Measurements from ENCODE around the gene TSFM. TPM values are rescaled to one million over a fixed set of nuclear protein-coding genes. Genes with fewer than 3 reads are reported as not detected.
A peak's percentile ranks its signal among the peaks of the same experiment; 100 is the strongest.

Gene TSFM
- total and polyA plus RNA-seq, 2 of the 13 experiments (the other 11 are each of a cell fraction or from before 2014, with no cell fraction given) = 29.8 to 68.3 TPM

- TF ChIP-seq ATF7-NPFF (CRISPR knock-in tag; IDR thresholded peaks at IDR 0.05; ENCODE audit: low read depth) (no peak), ZNF747 (CRISPR knock-in tag; IDR thresholded peaks at IDR 0.05; ENCODE audit: borderline replicate concordance) (no peak), FOXJ3 (CRISPR knock-in tag; IDR thresholded peaks at IDR 0.05; ENCODE audit: borderline replicate concordance) (no peak), ZSCAN5A (CRISPR knock-in tag; IDR thresholded peaks at IDR 0.05; ENCODE audit: borderline replicate concordance) (no peak), MIXL1 (CRISPR knock-in tag; IDR thresholded peaks at IDR 0.05) (no peak), ZNF879 (CRISPR knock-in tag; IDR thresholded peaks at IDR 0.05) (0 out of 2 replicates have a peak, but pooled peaks have one; percentile 19), ELF4 (CRISPR knock-in tag; IDR thresholded peaks at IDR 0.05; ENCODE audit: borderline replicate concordance) (no peak), STAG1 (CRISPR knock-in tag; IDR thresholded peaks at IDR 0.05) (no peak), ZNF589 (CRISPR knock-in tag; conservative IDR thresholded peaks at IDR 0.05) (no peak), PCBP2 (optimal IDR thresholded peaks at IDR 0.05; ENCODE audit: low read depth, low read length, poor library complexity, severe bottlenecking) (no peak), LRRFIP1 (CRISPR knock-in tag; conservative IDR thresholded peaks at IDR 0.05) (no peak), ZBTB42 (CRISPR knock-in tag; IDR thresholded peaks at IDR 0.05) (no peak), DMTF1 (CRISPR knock-in tag; IDR thresholded peaks at IDR 0.05) (no peak), ZBED4 (CRISPR knock-in tag; IDR thresholded peaks at IDR 0.05; ENCODE audit: borderline replicate concordance) (no peak), ELF3 (CRISPR knock-in tag; IDR thresholded peaks at IDR 0.05) (no peak), HCFC1 (IDR thresholded peaks at IDR 0.05; ENCODE audit: low read depth, low read length) (no peak)
Observed at GRCh38 chr12:57844709-57845477, 62.3 kb downstream of the TSFM start (continued).
